GM21367 (cell line): Measurements from ENCODE around the gene LELP1.
"Not testable (repeated sequence)": the region's sequence is repeated elsewhere in the genome, so short reads cannot be mapped to it uniquely, and the experiment has no call there.

Experiments
- ATAC-seq: cut with Tn5 transposase; IDR thresholded peaks from one replicate; pipeline ENCODE4 v1.9.1; 2021; ENCODE audit not compliant: unreplicated experiment

Gene LELP1

DNA sequence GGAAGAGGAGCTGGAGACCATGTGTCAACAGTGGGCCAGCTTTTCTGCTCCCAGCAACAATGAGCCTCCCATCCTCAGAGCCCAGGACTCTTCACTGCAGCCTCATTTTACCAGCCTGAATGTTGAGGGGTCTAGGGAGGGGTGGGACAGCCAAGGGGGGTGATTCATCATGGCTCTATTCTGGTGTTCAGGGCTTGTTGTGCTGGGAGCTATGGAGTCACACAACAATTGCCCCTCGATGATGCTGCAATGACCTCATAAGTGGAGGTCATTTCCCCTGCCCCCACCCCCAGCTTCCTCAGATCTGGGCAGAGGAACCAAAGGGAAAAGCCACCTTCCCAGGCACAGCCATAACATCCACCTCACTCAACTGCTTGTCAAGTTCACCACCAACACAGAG lies at the start of gene LELP1:
TSS of gene LELP1 (plus strand) at position 301 of the 400 bp plus-strand sequence. CDS start 1,278 bp downstream, outside the sequence.
- no peak for ATAC-seq

DNA sequence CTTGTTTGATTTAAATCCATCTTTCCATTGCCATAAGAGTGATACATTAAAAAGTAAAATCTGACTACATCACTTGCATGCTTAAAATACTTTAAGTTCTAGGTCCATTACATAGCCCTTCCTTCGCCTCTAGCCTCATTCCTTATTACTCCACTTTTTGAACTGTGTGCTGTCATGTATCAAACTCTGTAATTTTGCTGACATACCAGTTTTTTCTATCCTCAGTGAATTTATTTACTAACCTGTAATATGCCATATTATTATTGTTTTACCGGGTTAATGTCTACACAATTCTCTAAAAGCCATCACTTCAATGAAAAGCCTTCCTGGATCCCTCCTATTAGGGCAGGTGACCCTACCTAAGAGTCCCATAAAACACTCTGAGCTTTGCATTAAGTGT lies 47.7 kb upstream of the LELP1 start:
- ATAC-seq: no peak

DNA sequence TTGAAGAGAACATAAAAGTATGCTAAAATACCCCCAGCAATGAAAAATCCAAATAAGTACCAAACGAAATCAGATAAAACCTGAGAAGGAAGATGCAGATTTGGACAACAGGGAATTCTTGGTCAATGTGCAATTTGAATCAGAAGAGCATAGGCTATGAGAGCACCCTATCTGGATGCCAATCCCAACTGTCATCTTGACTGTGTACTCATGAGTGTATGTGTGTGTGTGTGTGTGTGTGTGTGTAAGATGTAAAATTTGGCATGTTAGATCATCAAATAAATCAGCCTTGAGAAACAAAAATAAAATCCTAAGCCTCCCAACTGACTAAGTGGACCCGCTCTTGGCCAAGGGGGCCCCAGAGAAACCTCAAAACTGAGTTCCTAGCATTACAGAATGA lies 34.5 kb upstream of the LELP1 start:
- no peak for ATAC-seq

DNA sequence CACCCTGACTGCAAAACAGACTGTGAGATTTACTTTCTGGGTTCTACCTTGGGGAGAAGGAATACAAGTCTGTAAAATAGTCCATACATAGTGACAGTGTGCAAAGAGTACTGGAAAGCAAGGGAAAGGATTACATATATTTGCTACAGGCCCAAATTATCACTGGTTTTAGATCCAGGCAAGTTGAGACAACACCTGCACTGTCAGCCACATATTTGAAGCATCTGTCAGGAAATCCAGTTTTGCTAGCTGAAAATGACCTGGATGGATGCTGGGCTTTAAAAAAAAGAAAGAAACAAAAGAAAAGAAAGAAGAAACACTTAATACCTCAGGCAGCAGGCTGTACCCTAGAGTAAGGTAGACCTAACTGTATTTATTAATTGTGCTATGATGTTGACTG lies 28.6 kb upstream of the LELP1 start:
- no peak for ATAC-seq

DNA sequence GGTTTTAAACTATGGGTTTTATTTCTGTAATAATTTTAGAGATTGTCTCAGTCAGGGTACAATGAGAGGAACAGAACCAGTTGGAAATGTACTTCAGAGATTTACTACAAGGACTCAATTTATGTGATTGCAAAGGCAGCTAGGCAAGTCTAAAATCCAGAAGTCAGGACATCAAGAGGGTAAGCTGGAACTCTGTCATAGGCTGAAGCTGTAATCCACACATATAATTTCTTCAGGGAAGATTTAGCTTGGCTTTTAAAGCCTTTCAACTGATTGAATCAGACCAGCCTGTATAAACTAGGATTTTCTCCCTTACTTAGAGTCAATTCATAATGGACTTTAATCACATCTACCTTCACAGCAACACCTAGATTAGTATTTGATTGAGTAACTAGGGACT lies 24.3 kb upstream of the LELP1 start:
- ATAC-seq: no peak

DNA sequence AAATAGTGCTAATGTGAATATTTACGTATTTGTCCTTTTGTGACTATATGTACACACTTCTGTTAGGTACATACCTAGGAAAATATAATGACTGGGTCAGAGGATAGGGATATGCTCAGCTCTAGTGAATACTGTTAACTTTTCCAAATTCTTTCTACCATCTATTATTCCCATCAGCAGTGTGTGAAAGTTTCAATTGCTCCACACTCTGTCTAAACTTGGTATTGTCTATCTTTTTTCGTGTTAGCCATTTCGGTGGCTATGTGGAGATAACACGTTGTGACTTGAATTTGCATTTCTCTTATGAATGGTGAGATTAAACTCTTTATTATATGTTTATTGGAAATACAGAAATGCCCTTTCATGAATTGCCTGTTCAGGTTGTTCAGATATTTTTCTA lies 22.7 kb upstream of the LELP1 start:
- ATAC-seq: no peak

DNA sequence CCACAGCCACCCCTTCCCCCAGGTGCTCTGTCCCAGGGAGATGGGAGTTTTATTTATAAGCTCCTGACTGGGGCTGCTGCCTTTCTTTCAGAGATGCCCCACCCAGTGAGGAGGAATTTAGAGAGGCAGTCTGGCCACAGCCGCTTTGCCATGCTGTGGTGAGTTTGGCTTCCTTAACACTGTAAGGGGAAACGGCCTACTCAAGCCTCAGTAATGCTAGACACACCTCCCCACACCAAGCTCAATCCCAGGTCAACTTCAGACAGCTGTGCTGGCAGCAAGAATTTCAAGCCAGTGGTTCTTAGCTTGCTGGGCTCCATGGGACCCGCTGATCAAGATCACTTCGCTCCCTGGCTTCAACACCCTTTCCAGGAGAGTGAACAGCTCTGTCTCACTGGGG lies 14.9 kb upstream of the LELP1 start:
- ATAC-seq: not testable (repeated sequence)

DNA sequence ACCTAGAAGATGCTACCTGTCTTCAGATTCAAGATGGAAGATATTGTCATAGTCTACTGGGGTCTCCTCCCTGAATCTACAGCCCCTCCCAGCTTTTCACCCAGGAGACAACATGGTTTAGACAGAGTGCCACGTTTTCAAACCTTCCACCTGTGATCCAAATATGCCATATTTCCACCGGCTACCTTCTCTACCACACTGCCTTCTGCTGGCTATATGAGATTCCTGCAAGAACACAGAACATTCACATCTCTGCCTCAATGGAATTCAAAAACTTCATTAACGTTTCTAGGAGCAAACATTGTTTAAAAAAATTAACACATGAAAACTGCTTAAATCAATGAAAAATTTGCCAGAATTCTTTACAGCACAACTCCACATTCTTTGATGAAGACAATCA lies 12.9 kb upstream of the LELP1 start:
- ATAC-seq: no peak

DNA sequence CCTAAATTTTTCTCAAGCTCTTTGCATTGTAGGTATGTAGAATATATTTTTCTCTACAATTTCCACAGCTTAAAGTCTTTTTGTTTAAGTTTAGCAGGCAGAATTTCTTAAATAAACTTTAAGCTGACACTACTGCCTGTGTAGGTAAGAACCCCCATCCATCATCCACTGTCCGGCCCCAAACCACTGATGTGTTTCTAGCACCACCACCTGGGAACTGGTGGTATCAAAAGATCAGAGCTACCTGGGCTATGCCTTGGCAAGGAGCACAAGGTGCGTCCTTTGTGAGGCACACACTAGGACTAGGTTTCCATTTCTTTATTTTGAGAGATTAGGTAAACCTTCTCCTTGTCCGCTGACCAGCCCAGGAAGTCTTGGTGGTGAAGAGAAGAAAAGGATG lies 10.5 kb upstream of the LELP1 start:
- no peak for ATAC-seq

DNA sequence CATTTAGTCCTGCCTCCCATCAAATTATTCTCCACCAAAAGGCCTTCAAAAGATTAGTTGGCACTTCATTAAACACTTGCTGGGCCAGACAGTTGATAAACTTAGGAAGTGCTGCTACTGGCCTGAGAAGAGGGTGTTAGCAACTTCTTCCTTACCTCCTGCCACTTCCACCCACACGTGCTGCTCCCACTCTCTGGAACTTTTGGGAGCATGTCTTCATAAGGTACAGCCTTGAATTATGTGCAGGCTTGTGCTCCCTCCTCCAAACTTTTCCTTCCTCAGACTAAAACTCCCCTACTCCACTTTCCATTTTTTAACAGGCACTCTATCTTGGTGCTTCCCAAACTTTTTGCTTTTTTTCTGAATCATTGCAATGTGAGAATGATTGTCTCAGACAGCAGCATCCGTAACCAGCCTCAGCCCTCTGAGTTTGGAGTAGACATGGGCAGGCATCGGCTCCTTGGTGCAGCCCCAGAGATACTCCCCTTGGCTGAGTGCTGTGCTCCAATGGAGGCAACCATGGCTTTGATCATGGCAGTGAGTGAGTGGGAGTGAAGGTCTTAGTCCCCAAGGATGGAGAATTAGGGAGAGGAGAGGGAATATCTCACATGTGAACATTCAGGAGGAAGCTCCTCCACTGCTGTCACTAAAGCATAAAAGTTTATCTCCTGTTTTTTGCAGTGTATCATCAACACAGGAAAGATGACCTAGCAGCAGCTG lies 8.7 kb upstream of the LELP1 start:
- ATAC-seq: no peak

DNA sequence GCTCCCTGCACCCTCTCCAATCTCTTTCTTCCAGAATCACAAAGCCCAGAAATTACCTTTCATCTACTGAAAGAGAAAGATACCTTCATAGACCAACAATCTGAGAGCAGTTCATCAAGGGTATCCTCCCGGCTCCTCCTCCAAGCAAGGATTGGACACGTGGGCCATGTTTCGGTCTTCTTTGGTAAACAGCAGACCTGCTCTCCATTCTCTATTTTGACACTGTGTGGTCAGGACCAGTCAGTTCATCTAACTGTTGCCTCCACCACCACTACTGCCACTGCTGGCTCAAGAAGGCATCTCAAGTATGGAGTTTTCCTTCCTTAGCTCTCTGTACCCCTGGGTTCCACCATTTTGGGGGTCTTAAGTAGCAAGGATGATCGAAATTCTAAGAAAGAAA lies 8.0 kb upstream of the LELP1 start:
- ATAC-seq: no peak

DNA sequence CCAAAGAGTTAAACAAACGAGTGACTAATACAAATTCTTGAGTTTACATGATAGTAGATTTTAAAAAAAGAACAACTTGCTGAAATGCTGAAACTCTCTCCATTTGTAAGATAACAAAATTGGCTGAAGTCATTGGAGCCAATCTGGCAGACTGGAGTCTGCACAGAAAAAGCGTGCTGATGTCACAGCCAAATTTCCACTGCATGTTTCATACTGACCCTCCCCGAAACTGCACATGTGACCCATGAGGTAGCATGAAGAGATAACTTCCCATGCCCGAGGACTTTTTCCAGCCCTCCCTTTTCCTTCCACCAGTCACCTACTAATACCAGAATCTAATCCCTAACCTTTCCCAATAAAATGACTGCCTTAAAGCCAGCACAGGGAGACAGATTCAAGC lies 1.2 kb upstream of the LELP1 start:
- no peak for ATAC-seq

DNA sequence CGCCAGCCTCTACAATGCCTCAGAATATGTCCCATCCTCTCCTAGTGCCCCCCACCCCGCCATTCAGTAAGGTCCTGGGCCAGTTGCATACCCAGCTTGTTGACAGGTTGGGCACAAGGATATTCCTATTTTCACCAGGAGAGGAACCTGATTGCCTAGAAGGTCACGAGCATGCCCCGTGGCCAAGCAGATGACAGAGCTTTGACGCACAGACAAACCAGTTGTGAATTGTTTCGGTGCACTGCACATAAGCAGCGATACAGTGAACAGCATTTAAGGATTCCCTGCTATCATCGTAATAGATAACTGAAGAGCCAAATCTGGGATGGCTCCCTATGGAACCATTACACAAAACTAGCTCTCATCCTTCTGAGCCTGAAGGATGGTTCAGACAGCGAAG lies 3.4 kb downstream of the LELP1 start:
- no peak for ATAC-seq

DNA sequence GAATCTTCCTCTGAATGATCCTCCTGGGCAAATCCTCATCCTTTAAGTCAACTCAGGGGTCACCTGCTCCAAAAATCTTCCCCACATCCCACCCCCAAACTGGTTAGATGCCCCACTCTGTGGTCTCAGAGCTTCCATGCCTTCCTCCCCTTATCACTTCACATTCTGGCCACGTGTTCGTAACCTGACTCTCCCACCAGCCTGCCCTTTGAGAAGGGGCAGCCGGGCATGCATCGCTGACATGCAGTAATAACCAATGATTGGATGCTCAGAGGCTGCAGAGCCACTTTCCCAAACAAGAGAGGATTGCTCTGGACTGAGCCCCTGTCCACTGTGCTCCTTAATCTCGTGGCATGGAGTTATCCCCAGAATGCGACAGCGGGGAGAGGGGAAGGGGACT lies 7.0 kb downstream of the LELP1 start:
- ATAC-seq: no peak

DNA sequence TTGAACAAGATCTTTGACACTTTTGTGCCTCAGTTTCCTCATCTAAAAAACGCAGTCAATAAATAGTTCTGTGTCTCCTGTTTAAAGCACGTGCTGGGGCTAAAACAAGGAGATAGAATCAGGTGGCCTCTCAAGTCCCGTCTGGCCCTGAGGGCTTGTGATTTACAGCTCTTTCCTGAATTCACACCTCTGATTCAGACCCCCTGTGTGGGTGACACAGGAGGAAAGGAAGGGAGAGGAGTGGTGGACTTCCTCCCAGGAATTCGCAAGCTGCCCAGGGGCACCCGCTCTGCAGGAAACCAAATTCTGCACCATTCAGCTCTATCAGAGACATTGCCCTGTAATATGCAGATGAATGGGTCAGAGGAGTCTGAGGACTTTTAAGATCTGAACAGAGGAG lies 9.0 kb downstream of the LELP1 start:
- no peak for ATAC-seq

DNA sequence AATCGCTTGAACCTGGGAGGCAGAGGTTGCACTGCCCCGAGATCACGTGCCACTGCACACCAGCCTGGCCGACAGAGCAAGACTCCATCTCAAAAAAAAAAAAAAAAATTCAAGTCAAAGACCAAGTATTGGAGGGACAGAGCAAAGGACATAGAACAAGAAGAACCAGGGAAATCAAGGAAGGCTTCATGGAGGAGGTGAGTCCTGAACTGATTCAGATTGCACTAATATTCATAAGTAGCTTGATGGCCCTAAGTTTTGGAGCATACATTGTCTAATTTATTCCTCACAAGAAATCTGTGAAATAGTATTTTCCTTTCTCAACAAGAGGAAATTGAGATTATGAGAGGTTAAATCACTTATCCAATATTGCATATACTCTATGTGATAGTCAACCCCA lies 10.3 kb downstream of the LELP1 start:
- ATAC-seq: no peak

DNA sequence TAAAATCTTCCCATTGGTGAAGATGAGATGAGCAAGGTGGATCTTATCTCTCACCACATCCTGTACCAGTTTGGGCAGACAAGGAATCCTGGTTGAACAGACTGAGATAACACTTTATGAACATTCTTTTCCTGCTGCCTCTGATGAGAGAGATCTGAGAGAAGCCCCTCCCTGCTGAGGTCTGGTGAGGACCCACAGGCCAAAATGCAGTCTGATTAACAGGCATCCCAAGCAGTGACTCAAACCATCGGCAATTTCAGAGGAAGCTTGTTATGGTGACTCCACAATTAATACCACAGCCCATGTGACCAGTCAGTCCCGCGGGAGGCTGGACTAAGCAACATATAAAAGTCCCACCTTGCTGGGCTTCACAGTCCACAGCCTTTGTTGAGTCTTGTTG lies 14.0 kb downstream of the LELP1 start, which contains the start of gene PRR9:
TSS of gene PRR9 (plus strand) at position 373 of the 400 bp plus-strand sequence. CDS start 561 bp downstream, outside the sequence.
- ATAC-seq: no peak

DNA sequence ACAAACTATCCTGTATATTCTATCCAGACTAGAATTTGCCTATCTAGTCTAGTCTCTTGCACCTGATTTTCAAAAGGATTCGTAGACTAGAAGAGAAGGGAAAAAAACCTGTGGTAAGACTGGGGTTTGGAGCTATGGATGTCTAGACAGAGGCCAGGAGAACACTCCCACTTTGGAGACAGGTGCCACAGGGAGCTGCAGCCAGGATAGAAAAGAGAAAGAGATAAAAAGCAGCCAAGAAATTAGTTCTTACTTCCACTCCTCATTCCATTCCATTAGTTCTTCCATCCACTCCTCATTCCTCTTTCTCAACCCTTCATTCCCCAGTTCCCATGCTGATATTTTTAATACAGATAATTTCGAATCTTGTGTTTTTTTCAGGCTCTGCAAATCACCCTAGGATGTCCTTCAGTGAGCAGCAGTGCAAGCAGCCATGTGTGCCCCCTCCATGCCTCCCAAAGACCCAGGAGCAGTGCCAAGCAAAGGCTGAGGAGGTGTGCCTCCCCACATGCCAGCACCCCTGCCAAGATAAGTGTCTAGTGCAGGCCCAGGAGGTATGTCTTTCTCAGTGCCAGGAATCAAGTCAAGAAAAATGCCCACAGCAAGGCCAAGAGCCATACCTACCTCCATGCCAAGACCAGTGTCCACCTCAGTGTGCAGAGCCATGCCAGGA lies 14.7 kb downstream of the LELP1 start:
- ATAC-seq: no peak

DNA sequence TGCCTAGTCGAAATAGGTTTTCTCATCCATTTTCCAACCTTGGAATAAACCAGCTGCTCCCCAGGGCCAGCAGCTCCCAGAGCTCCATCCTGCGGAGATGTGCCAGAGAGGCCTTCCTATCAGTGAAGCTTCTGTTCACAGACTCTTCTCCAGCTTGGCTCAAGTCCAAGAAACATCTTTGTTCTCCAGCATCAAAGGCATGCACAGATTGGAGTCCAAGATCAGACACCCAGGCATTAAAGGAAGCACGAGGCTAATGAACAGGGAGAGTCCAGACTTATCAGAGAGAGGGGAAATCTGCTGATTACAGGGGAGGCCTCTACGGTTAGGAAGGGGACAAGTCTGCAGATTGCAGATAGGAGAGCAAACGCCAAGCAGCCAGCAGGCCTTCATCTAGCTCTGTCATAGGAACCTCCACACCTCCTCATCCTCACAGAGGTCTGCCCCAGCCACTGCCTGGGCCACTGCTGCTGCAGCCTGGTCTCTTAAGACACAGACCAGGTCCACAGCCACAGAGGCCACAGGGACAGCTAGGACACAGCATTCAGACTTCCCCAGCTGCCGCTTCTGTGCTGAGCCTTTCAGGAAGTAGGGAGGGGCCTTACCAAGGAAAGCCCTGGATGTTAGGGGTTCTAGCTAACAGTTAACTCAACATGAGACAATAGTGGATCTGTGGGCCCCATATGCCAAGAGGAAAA lies 17.5 kb downstream of the LELP1 start:
- no peak for ATAC-seq

DNA sequence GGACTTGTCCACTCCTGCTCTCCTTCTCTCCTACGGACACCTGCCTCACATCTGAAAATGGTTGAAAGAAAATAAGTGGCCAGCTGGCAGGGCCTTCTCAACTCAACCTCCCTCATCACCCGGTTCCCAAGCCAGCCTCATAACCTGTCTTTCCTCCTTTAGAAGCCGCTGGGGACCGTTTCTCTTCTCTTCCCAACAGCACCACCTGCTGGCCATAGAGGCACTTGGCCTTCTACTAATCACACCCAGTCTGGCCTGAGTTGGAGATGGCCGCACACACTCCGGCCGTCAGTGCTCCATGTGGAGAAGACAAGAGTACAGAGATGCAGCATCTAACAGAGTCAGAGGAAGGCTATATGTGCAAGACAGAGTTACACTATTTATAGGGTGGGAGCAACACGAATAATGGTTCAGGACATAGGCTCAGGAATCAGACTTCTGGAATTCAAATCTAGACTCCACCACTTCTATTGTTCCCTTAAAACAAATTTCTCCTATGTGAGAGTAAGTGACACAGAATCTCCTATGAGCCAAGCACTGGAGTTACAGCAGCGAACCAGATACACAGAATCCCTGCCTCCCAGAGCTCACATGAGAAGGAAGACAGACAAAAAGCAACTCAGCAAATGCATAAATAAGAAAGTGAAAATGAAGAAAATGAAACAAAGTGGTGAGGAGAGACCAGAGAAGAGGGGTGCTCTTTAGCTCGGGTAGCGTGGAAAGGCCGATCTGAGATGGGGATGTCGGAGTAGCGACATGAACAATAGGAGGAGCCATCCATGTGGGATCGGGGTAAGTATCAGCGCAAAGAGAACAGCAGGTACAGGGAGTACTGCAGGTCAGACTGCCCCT lies 20.0 kb downstream of the LELP1 start:
- ATAC-seq: not testable (repeated sequence)

DNA sequence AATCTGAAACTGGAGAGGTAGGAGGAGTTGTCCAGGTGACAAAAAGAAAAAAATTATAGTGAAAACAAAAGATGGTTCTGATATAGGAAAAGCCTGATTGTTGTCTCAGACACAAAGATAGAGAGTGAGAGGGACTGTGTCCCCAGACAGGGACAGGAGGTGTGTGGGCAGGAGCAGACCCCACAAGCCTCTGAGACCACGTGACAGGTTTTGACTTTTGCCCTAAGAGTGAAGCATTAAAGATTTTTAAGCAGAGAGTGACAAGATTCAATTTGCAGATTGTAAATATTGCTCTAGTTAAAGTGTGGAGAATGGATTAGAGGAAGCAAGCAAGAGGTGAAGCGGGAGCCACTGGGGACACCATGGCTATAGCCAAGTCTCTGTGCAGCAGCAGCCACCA lies 24.6 kb downstream of the LELP1 start:
- no peak for ATAC-seq
